HCT116 (cell line): ENCODE data around the gene PPIP5K2. TPM values are rescaled to one million over a fixed set of nuclear protein-coding genes. Genes with fewer than 3 reads are reported as not detected.

Experiments used
- ATAC-seq: fragments of 200-7000 bp; cut with Tn5 transposase; 2 replicates; pipeline ENCODE4 v1.9.1; 2020; ENCODE audit warnings: mild to moderate bottlenecking, moderate library complexity
- BruUV-seq: library from RNA; stranded (reverse); fragments of 400-500 nt; replicated peaks from 2 replicates; lab custom pipeline; 2021; lab: Mats Ljungman, UMichigan
- CTCF ChIA-PET: fragments of 300-600 bp; sonication (Branson Sonifier 250); formaldehyde crosslinking; loops from one replicate; lab custom pipeline; 2021; ENCODE audit warnings: antibody characterized with exemption; lab: Charles Lee
- POLR2A ChIA-PET: fragments of 300-600, 350-600 bp; sonication (Branson Sonifier 250); formaldehyde crosslinking; loops from one replicate; lab custom pipeline; 2021; ENCODE audit warnings: antibody characterized with exemption; lab: Charles Lee
- RAD21 ChIA-PET, 2 experiments: fragments of 300-600 bp; sonication (Branson Sonifier 250); formaldehyde crosslinking; loops; one replicate each; lab custom pipeline; 2023; ENCODE audit warnings: low total read pairs in 2 of 2; ENCODE audit not compliant: uncharacterized antibody in 2 of 2, unreplicated experiment in 2 of 2, low non-redundant PET in 1 of 2; lab: Charles Lee
- DNase-seq: peaks from one replicate; pipeline ENCODE4 v3.0.0-alpha.2; 2010; ENCODE audit warnings: low read depth, low spot score
- H2AFZ ChIP-seq: fragments of 200-600 bp; shearing (Covaris generic), sonication (generic); 2 replicates; pipeline ENCODE4 v1.6.1; 2017; ENCODE audit warnings: low read depth, mixed run types, mixed read lengths, antibody characterized with exemption, low read length; ENCODE audit not compliant: poor library complexity, severe bottlenecking
- H3K27ac ChIP-seq: 2 replicates; pipeline ENCODE4 v1.5.1; 2012; ENCODE audit warnings: low read depth, low read length
- H3K27me3 ChIP-seq: fragments of 200-600 bp; sonication (generic); 2 replicates; pipeline ENCODE4 v1.6.1; 2016; ENCODE audit warnings: mixed run types, low read length, mixed read lengths; ENCODE audit not compliant: insufficient read depth
- H3K36me3 ChIP-seq, 2 experiments: fragments of 200-500 bp in 1 of 2; fragments of 200-600 bp in 1 of 2; sonication (Bioruptor generic) in 1 of 2; sonication (generic) in 1 of 2; 2 replicates each; pipeline versions ENCODE4 v1.5.1 to v1.6.1; 2014 to 2016; ENCODE audit warnings: low read length in 2 of 2, inconsistent platforms in 1 of 2, mixed read lengths in 1 of 2, mixed run types in 1 of 2; ENCODE audit not compliant: insufficient read depth in 2 of 2, control insufficient read depth in 1 of 2
- H3K4me1 ChIP-seq, 2 experiments: fragments of 200-600 bp in 1 of 2; sonication (generic) in 1 of 2; 2 replicates each; pipeline versions ENCODE4 v1.5.1 to v1.6.1; 2012 to 2017; ENCODE audit warnings: low read length in 2 of 2, inconsistent platforms in 1 of 2, mild to moderate bottlenecking in 1 of 2, mixed read lengths in 1 of 2, mixed run types in 1 of 2, moderate library complexity in 1 of 2; ENCODE audit not compliant: insufficient read depth in 2 of 2, control insufficient read depth in 1 of 2
- H3K4me2 ChIP-seq: fragments of 200-600 bp; sonication (generic); 2 replicates; pipeline ENCODE4 v1.6.1; 2017; ENCODE audit warnings: mixed run types, low read length, mixed read lengths
- H3K4me3 ChIP-seq, 2 experiments: fragments of 200-600 bp in 1 of 2; sonication (generic) in 1 of 2; replicated peaks in 1 of 2; 2 replicates each; pipeline ENCODE4 v1.5.1; 2011 to 2016; ENCODE audit warnings: low read length in 2 of 2, control low read depth in 1 of 2, low read depth in 1 of 2, mild to moderate bottlenecking in 1 of 2, mixed read lengths in 1 of 2, mixed run types in 1 of 2
- H3K79me2 ChIP-seq: fragments of 200-600 bp; sonication (generic); 2 replicates; pipeline ENCODE4 v1.6.1; 2017; ENCODE audit warnings: mild to moderate bottlenecking, mixed run types, low read length, moderate library complexity, mixed read lengths; ENCODE audit not compliant: insufficient read depth
- H3K9ac ChIP-seq: fragments of 200-600 bp; sonication (generic); 2 replicates; pipeline ENCODE4 v1.6.1; 2016; ENCODE audit warnings: low read length, mixed read lengths
- H3K9me2 ChIP-seq: fragments of 200-600 bp; sonication (generic), shearing (Covaris generic); 2 replicates; pipeline ENCODE4 v1.6.1; 2017; ENCODE audit warnings: mixed run types, mild to moderate bottlenecking, moderate library complexity; ENCODE audit not compliant: insufficient read depth
- H3K9me3 ChIP-seq, 2 experiments: fragments of 200-500 bp in 1 of 2; fragments of 200-600 bp in 1 of 2; sonication (Bioruptor generic) in 1 of 2; sonication (generic) in 1 of 2; 2 replicates each; pipeline ENCODE4 v1.6.1; 2014 to 2017; ENCODE audit warnings: low read length in 2 of 2, mixed read lengths in 2 of 2, inconsistent platforms in 1 of 2, low read depth in 1 of 2, mild to moderate bottlenecking in 1 of 2, mixed run types in 1 of 2, moderate library complexity in 1 of 2; ENCODE audit not compliant: control insufficient read depth in 1 of 2, insufficient read depth in 1 of 2
- H4K20me1 ChIP-seq: fragments of 200-600 bp; sonication (generic), shearing (Covaris generic); 2 replicates; pipeline ENCODE4 v1.6.1; 2017; ENCODE audit warnings: mixed run types, mild to moderate bottlenecking, moderate library complexity; ENCODE audit not compliant: insufficient read depth
- CEBPB ChIP-seq: IDR thresholded peaks from 2 replicates; pipeline ENCODE4 v1.6.1; 2012; ENCODE audit warnings: low read depth
- EGR1 ChIP-seq: IDR thresholded peaks from 2 replicates; pipeline ENCODE4 v1.6.1; 2012; ENCODE audit warnings: low read depth
- ELF1 ChIP-seq: IDR thresholded peaks from 2 replicates; pipeline ENCODE4 v1.6.1; 2012; ENCODE audit warnings: low read depth, borderline replicate concordance
- EZH2phosphoT487 ChIP-seq: fragments of 200-600 bp; IDR thresholded peaks from 2 replicates; pipeline ENCODE4 v1.6.1; 2018; ENCODE audit warnings: antibody characterized with exemption, borderline replicate concordance
- FOSL1 ChIP-seq: IDR thresholded peaks from 2 replicates; pipeline ENCODE4 v1.6.1; 2012; ENCODE audit warnings: low read depth
- JUND ChIP-seq: IDR thresholded peaks from 2 replicates; pipeline ENCODE4 v1.6.1; 2012
- POLR2AphosphoS5 ChIP-seq: IDR thresholded peaks from 2 replicates; pipeline ENCODE4 v1.6.1; 2011; ENCODE audit warnings: mild to moderate bottlenecking, low read depth, low read length, moderate library complexity
- SIN3A ChIP-seq: IDR thresholded peaks from 2 replicates; pipeline ENCODE4 v1.6.1; 2012; ENCODE audit warnings: low read depth
- ZNF274 ChIP-seq: fragments of 200-500 bp; sonication (Bioruptor generic); IDR thresholded peaks from 2 replicates; pipeline ENCODE4 v1.6.1; 2014; ENCODE audit warnings: mild to moderate bottlenecking, low read depth, low read length, inconsistent platforms
- intact Hi-C: fragments of 100-400 bp; cut with micrococcal nuclease; formaldehyde crosslinking; loops from 2 replicates; pipeline ENCODE4 v1.10.0; 2022
- total RNA-seq: library from RNA; stranded (reverse); gene quantifications from one replicate; pipeline ENCODE4 v1.2.1, GENCODE V29; 2021; ENCODE audit not compliant: unreplicated experiment
- TF ChIP-seq, protein P1 (sequence below): IDR thresholded peaks from 2 replicates; pipeline ENCODE4 v1.6.1; 2012
- TF ChIP-seq, protein P2 (sequence below), 3 experiments: fragments of 200-600 bp in 1 of 3; sonication (generic) in 1 of 3; IDR thresholded peaks in 2 of 3; conservative IDR thresholded peaks in 1 of 3; 2 replicates each; pipeline ENCODE4 v1.5.1; 2012 to 2017; ENCODE audit warnings: low read depth in 2 of 3, low read length in 2 of 3, antibody characterized with exemption in 1 of 3, borderline replicate concordance in 1 of 3, control low read depth in 1 of 3, mild to moderate bottlenecking in 1 of 3, mixed read lengths in 1 of 3, mixed run types in 1 of 3, moderate library complexity in 1 of 3; ENCODE audit not compliant: insufficient read depth in 1 of 3

PPIP5K2 gene
- total RNA-seq, 1 experiment from 2014 or later = 45.8 TPM

- Histone ChIP-seq H4K20me1 (no peaks in the 10 kb centered on the region; the same call in 1 of the 2 replicates), H2AFZ (no peak overlapping the region), H3K36me3 (no peaks in the 10 kb centered on the region), H3K79me2 (no peaks in the 10 kb centered on the region), H3K4me3 (no peak overlapping the region), H3K9ac (no peak overlapping the region)
- ChIA-PET RAD21 (no interaction called here), POLR2A (no interaction called here)
- BruUV-seq = no TSS peak
- DNase-seq = no peak
- TF ChIP-seq CEBPB (no peak), JUND (no peak), EGR1 (no peak), ZNF274 (no peak), POLR2AphosphoS5 (no peak), FOSL1 (no peak), EZH2phosphoT487 (no peak), ELF1 (no peak), SIN3A (no peak)
- TF ChIP-seq, protein P1, sequence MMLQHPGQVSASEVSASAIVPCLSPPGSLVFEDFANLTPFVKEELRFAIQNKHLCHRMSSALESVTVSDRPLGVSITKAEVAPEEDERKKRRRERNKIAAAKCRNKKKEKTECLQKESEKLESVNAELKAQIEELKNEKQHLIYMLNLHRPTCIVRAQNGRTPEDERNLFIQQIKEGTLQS = no peak
- TF ChIP-seq, protein P2, sequence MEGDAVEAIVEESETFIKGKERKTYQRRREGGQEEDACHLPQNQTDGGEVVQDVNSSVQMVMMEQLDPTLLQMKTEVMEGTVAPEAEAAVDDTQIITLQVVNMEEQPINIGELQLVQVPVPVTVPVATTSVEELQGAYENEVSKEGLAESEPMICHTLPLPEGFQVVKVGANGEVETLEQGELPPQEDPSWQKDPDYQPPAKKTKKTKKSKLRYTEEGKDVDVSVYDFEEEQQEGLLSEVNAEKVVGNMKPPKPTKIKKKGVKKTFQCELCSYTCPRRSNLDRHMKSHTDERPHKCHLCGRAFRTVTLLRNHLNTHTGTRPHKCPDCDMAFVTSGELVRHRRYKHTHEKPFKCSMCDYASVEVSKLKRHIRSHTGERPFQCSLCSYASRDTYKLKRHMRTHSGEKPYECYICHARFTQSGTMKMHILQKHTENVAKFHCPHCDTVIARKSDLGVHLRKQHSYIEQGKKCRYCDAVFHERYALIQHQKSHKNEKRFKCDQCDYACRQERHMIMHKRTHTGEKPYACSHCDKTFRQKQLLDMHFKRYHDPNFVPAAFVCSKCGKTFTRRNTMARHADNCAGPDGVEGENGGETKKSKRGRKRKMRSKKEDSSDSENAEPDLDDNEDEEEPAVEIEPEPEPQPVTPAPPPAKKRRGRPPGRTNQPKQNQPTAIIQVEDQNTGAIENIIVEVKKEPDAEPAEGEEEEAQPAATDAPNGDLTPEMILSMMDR (IDR thresholded peaks at IDR 0.05 in 2 of 3, conservative IDR thresholded peaks at IDR 0.05 in 1 of 3; ENCODE audit: borderline replicate concordance in 1 of 3, insufficient read depth in 1 of 3, low read depth in 2 of 3, low read length in 2 of 3) = no peak
- TF ChIP-seq, all 23 proteins: peak for 0
- ATAC-seq = no peak
- Histone ChIP-seq H3K9me2 (no peaks in the 10 kb centered on the region), H3K9me3 (no peaks in the 10 kb centered on the region), H3K4me2 (no peak overlapping the region), H3K27ac (no peak overlapping the region), H3K4me1 (no peaks in the 10 kb centered on the region), H3K27me3 (no peaks in the 10 kb centered on the region)
- intact Hi-C loops = no loop called here
- CTCF ChIA-PET = no interaction called here
These were observed 21.1 kb upstream of the PPIP5K2 start for GRCh38 chr5:103098993-103099392.
